T-helper 17 cell (primary cell): ENCODE results near the gene LMF2. TPM values are rescaled to one million over a fixed set of nuclear protein-coding genes. Genes with fewer than 3 reads are reported as not detected.

Source experiments
- ATAC-seq: fragments of 150-1000 bp; cut with Tn5 transposase; 2 replicates; pipeline ENCODE4 v1.10.0; 2021; ENCODE audit warnings: mild to moderate bottlenecking, moderate library complexity
- DNase-seq, 3 donors: peaks; one replicate each; pipeline versions ENCODE4 v3.0.0 to v3.0.0-alpha.2; 2020 to 2021
- H3K9me3 ChIP-seq: one replicate; pipeline ENCODE4 v1.7.0; 2013; ENCODE audit warnings: low read length, mild to moderate bottlenecking; ENCODE audit not compliant: control insufficient read depth, poor library complexity, severe bottlenecking
- H3K27ac Mint-ChIP-seq: one replicate; pipeline ENCODE4 v1.8.0; 2022; ENCODE audit warnings: mild to moderate bottlenecking, moderate library complexity, mixed read lengths
- H3K27me3 Mint-ChIP-seq: one replicate; pipeline ENCODE4 v1.8.0; 2022; ENCODE audit warnings: mixed read lengths
- H3K36me3 Mint-ChIP-seq: one replicate; pipeline ENCODE4 v1.8.0; 2022; ENCODE audit warnings: low read depth, mixed read lengths
- H3K4me1 Mint-ChIP-seq: one replicate; pipeline ENCODE4 v1.8.0; 2022; ENCODE audit warnings: mild to moderate bottlenecking, mixed read lengths
- H3K4me3 Mint-ChIP-seq: one replicate; pipeline ENCODE4 v1.8.0; 2022; ENCODE audit warnings: mild to moderate bottlenecking, moderate library complexity, mixed read lengths
- total RNA-seq, 4 donors: library from RNA in 2 of 4; stranded (reverse) in 2 of 4; gene quantifications; one replicate each; pipeline ENCODE4 v1.2.3 and lab custom pipeline; 2022 to 2026

Gene LMF2
- total RNA-seq, 2 donors from 2014 or later: 110 to 130 TPM

- Mint-ChIP-seq H3K4me3 (peak overlapping the region; percentile 82), H3K27ac (no peak overlapping the region), H3K27me3 (peaks cover 5% of the 10 kb centered on the region), H3K36me3 (no peaks in the 10 kb centered on the region), H3K4me1 (peaks cover 6% of the 10 kb centered on the region)
- no peak for DNase-seq
- no peaks in the 10 kb centered on the region for H3K9me3 ChIP-seq
- ATAC-seq: no peak
Measured at GRCh38 chr22:50482107-50483074, 25.1 kb downstream of the LMF2 start.

GRCh38 chr22:50481440-50482106, 25.9 kb downstream of the LMF2 start, which contains the start of gene ADM2:
Gene ADM2 (plus strand): TSS chr22:50481543. CDS start chr22:50481848, 305 bp downstream.
- Mint-ChIP-seq H3K36me3 (no peaks in the 10 kb centered on the region), H3K4me1 (peaks cover 8% of the 10 kb centered on the region), H3K27ac (peak within 1 kb of the TSS; percentile 57), H3K27me3 (peaks cover 5% of the 10 kb centered on the region), H3K4me3 (peak within 1 kb of the TSS; percentile 82)
- DNase-seq (peak; percentile 37 to 64 (median 60)), ATAC-seq (peak; percentile 89)
- no peaks in the 10 kb centered on the region for H3K9me3 ChIP-seq

- Mint-ChIP-seq H3K4me3 (peak overlapping the region; percentile 82), H3K27ac (no peak overlapping the region), H3K27me3 (peaks cover 5% of the 10 kb centered on the region), H3K4me1 (peaks cover 8% of the 10 kb centered on the region), H3K36me3 (no peaks in the 10 kb centered on the region)
- DNase-seq: no peak
- no peak for ATAC-seq
- H3K9me3 ChIP-seq: no peaks in the 10 kb centered on the region
Measured at GRCh38 chr22:50481045-50481439, 26.5 kb downstream of the LMF2 start.

- Mint-ChIP-seq H3K27ac (no peak overlapping the region), H3K4me1 (peaks cover 10% of the 10 kb centered on the region), H3K27me3 (peaks cover 5% of the 10 kb centered on the region), H3K36me3 (no peaks in the 10 kb centered on the region), H3K4me3 (peak overlapping the region; percentile 81)
- DNase-seq (no peak), ATAC-seq (no peak)
- H3K9me3 ChIP-seq: no peaks in the 10 kb centered on the region
Measured at GRCh38 chr22:50479721-50480120, 27.8 kb downstream of the LMF2 start.

- Mint-ChIP-seq H3K4me3 (no peak overlapping the region), H3K27ac (no peak overlapping the region), H3K36me3 (peaks cover 3% of the 10 kb centered on the region), H3K27me3 (peaks cover 5% of the 10 kb centered on the region), H3K4me1 (peaks cover 22% of the 10 kb centered on the region)
- ATAC-seq: no peak
- no peaks in the 10 kb centered on the region for H3K9me3 ChIP-seq
- no peak for DNase-seq
Measured at GRCh38 chr22:50477923-50478322, 29.6 kb downstream of the LMF2 start.

- Mint-ChIP-seq H3K4me1 (peaks cover 30% of the 10 kb centered on the region), H3K4me3 (peak overlapping the region; percentile 67), H3K27me3 (peaks cover 5% of the 10 kb centered on the region), H3K36me3 (peaks cover 3% of the 10 kb centered on the region), H3K27ac (no peak overlapping the region)
- H3K9me3 ChIP-seq: no peaks in the 10 kb centered on the region
- DNase-seq: no peak
- ATAC-seq: no peak
Measured at GRCh38 chr22:50476868-50477267, 30.6 kb downstream of the LMF2 start.

- no peak for ATAC-seq
- Mint-ChIP-seq H3K4me1 (peaks cover 38% of the 10 kb centered on the region), H3K4me3 (peak overlapping the region; percentile 77)
Measured at GRCh38 chr22:50475652-50476002, 31.9 kb downstream of the LMF2 start.

GRCh38 chr22:50474710-50475651, 32.5 kb downstream of the LMF2 start, which contains the start of gene SBF1:
Gene SBF1 (minus strand): TSS chr22:50475035. CDS start chr22:50474840, 195 bp downstream.
- H3K4me1 Mint-ChIP-seq: peaks cover 38% of the 10 kb centered on the region
- H3K27me3 Mint-ChIP-seq: peaks cover under 1% of the 10 kb centered on the region
- DNase-seq: peak; percentile 84 to 88 (median 84)

More at GRCh38 chr22:50475652-50476002, 31.9 kb downstream of the LMF2 start:
- peaks cover 5% of the 10 kb centered on the region for H3K27me3 Mint-ChIP-seq
- peaks cover 3% of the 10 kb centered on the region for H3K36me3 Mint-ChIP-seq
- no peaks in the 10 kb centered on the region for H3K9me3 ChIP-seq
- peak overlapping the region; percentile 79 for H3K27ac Mint-ChIP-seq
- DNase-seq: no peak

GRCh38 chr22:50473855-50474671, 33.4 kb downstream of the LMF2 start:
- H3K4me1 Mint-ChIP-seq: peaks cover 44% of the 10 kb centered on the region
- H3K27ac Mint-ChIP-seq: peak overlapping the region; percentile 97
- H3K27me3 Mint-ChIP-seq: no peaks in the 10 kb centered on the region
- ATAC-seq: no peak
- H3K36me3 Mint-ChIP-seq: peaks cover 3% of the 10 kb centered on the region
- DNase-seq: no peak
- H3K9me3 ChIP-seq: no peaks in the 10 kb centered on the region
- peak overlapping the region; percentile 99 for H3K4me3 Mint-ChIP-seq

More at GRCh38 chr22:50474710-50475651, 32.5 kb downstream of the LMF2 start, which contains the start of gene SBF1:
- peak within 1 kb of the TSS; percentile 99 for H3K4me3 Mint-ChIP-seq
- peak; percentile 77 for ATAC-seq
- peaks cover 3% of the 10 kb centered on the region for H3K36me3 Mint-ChIP-seq
- no peaks in the 10 kb centered on the region for H3K9me3 ChIP-seq
- peak within 1 kb of the TSS; percentile 97 for H3K27ac Mint-ChIP-seq

- DNase-seq (peak in 1 of 3 donors; percentile 47), ATAC-seq (peak; percentile 16)
- Mint-ChIP-seq H3K36me3 (peaks cover 3% of the 10 kb centered on the region), H3K4me1 (peaks cover 48% of the 10 kb centered on the region), H3K27me3 (no peaks in the 10 kb centered on the region), H3K4me3 (peak overlapping the region; percentile 99), H3K27ac (peak overlapping the region; percentile 97)
- no peaks in the 10 kb centered on the region for H3K9me3 ChIP-seq
Measured at GRCh38 chr22:50473088-50473487, 34.4 kb downstream of the LMF2 start.

GRCh38 chr22:50471962-50472361, 35.5 kb downstream of the LMF2 start:
- Mint-ChIP-seq H3K27me3 (no peaks in the 10 kb centered on the region), H3K4me1 (peaks cover 47% of the 10 kb centered on the region), H3K36me3 (peaks cover 3% of the 10 kb centered on the region), H3K4me3 (peak overlapping the region; percentile 99), H3K27ac (peak overlapping the region; percentile 97)
- no peak for DNase-seq
- H3K9me3 ChIP-seq: no peaks in the 10 kb centered on the region
- ATAC-seq: no peak
